Panc1 (cell line): ENCODE measurements around the gene NOTCH2.

Experiments used
- POLR2AphosphoS5 ChIP-seq: IDR thresholded peaks from 2 replicates; pipeline ENCODE4 v1.6.1; 2012; ENCODE audit warnings: mild to moderate bottlenecking, low read depth, low read length, moderate library complexity
- TF ChIP-seq, protein P1 (sequence below): fragments of 450-650 bp; IDR thresholded peaks from 2 replicates; pipeline ENCODE4 v1.5.1; 2017; ENCODE audit warnings: mild to moderate bottlenecking

DNA sequence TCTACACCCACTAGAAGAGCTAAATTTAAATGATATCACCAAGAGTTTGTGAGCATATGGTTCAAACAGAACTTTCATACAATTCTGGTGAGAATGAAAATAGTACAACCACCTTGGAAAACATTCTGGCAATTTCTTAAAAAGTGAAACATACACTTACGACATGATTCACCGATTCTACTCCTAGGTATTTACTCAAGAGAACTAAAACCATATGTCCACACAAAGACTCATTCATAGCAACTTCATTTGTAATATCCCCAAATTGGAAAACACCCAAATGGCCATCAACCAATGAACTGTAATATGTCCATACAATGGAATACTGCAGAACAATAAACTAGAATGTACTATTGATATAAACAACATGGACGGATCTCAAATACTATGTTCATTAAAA lies 122.0 kb downstream of the NOTCH2 start:
- TF ChIP-seq, protein P1, sequence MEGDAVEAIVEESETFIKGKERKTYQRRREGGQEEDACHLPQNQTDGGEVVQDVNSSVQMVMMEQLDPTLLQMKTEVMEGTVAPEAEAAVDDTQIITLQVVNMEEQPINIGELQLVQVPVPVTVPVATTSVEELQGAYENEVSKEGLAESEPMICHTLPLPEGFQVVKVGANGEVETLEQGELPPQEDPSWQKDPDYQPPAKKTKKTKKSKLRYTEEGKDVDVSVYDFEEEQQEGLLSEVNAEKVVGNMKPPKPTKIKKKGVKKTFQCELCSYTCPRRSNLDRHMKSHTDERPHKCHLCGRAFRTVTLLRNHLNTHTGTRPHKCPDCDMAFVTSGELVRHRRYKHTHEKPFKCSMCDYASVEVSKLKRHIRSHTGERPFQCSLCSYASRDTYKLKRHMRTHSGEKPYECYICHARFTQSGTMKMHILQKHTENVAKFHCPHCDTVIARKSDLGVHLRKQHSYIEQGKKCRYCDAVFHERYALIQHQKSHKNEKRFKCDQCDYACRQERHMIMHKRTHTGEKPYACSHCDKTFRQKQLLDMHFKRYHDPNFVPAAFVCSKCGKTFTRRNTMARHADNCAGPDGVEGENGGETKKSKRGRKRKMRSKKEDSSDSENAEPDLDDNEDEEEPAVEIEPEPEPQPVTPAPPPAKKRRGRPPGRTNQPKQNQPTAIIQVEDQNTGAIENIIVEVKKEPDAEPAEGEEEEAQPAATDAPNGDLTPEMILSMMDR = no peak
- TF ChIP-seq POLR2AphosphoS5 = no peak
